ENCODE measurements around the gene SNRPD1.
"Not testable (repeated sequence)": the region's sequence is repeated elsewhere in the genome, so short reads cannot be mapped to it uniquely, and the experiment has no call there.

Gene SNRPD1

DNA sequence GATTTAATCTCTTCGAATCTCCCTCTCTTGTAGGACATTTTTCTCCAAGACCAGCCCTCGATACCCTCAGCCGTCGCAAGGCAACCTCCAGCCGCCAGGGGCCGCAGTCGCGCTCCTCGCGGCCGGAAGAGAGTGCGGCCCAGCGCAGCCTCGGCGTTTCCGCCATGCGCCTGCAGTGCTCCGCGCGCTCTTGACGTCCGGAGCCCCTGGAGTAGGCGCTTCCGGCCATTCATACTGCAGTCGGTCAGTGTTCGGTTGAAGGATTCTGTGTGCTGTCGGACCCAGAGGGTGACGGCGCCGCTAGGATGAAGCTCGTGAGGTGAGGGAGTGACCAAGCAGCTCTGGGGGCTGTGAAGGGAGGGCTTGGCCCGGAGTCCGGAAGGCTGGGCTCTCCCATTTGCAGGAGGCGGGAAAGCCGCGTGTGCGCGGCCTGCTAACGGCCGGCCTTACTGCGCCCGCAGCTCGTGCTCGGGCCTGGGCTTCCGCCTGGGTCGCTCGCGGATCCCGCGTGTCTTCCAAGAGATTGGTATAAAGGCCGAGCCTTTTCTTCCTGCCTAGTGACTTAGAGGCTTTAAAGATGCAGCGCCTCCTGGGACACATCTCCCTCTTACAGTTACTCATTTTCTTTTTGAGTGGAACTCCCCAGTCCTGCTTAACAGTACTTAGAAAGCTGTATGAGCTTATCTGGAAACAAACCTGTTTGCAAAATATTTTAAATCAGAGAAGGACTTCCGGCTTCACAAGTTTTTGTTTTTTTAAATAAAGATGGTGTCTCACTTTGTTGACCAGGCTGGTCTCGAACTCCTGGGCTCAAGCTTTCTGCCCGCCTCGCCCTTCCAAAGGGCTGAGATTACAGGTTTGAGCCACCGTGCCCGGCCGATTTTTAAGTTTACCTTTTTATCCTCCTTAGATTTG, at the start of gene SNRPD1:
Gene SNRPD1, plus strand, starts transcription at position 190 of the 915 bp plus-strand sequence. Its CDS starts 116 bp downstream, at position 306.
- peak; percentile 79 to 83 for DNase-seq

- DNase-seq = no peak
These were observed 40.3 kb upstream of the SNRPD1 start for GRCh38 chr18:21571772-21572171.

GRCh38 chr18:21575656-21576055, 36.5 kb upstream of the SNRPD1 start:
- no peak for DNase-seq

- DNase-seq = no peak
These were observed 27.7 kb upstream of the SNRPD1 start for GRCh38 chr18:21584391-21584790.

DNA sequence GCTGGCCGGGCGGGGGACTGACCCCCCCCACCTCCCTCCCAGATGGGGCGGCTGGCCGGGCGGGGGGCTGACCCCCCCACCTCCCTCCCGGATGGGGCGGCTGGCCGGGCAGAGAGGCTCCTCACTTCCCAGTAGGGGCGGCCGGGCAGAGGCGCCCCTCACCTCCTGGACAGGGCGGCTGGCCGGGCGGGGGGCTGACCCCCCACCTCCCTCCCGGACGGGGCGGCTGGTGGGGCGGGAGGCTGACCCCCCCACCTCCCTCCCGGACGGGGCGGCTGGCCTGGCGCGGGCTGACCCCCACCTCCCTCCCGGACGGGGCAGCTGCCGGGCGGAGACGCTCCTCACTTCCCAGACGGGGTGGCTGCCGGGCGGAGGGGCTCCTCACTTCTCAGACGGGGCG, 19.8 kb upstream of the SNRPD1 start:
- DNase-seq = not testable (repeated sequence)

DNA sequence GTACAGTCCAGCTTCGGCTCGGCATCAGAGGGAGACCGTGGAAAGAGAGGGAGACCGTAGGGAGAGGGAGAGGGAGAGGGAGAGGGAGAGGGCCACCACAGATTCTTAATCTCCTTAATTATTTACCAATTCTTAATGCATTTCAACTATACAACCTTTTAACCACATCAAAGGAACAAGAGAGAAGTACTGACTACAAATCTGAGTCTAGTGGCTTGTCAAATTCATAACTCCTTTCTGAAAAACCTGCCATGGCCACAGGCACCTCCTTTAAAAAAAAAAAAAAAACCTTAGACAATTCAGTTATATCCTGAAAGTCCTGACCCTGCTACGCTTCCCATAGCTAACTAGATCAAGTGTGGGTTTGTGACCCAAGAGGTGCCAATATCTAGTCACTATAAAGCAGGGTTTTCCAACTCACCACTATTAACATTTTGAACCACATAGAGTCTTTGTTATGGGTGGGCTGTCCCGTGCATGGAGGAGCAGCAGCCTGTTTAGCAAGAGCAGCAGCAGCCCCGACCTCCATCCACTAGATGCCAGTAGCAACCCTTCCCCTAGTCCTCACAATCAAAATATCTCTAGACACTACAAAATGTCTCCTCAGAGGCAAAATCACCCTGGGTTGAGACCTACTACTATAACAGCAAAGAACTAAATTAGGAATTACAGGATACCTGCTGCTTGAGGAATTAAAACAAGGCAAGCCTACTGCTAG, 18.4 kb upstream of the SNRPD1 start:
- DNase-seq = no peak

- DNase-seq = no peak
These were observed 14.5 kb upstream of the SNRPD1 start for GRCh38 chr18:21597620-21598019.

GRCh38 chr18:21598726-21599584, 13.2 kb upstream of the SNRPD1 start:
- DNase-seq = no peak

GRCh38 chr18:21599585-21600525, 12.3 kb upstream of the SNRPD1 start:
- no peak for DNase-seq

DNA sequence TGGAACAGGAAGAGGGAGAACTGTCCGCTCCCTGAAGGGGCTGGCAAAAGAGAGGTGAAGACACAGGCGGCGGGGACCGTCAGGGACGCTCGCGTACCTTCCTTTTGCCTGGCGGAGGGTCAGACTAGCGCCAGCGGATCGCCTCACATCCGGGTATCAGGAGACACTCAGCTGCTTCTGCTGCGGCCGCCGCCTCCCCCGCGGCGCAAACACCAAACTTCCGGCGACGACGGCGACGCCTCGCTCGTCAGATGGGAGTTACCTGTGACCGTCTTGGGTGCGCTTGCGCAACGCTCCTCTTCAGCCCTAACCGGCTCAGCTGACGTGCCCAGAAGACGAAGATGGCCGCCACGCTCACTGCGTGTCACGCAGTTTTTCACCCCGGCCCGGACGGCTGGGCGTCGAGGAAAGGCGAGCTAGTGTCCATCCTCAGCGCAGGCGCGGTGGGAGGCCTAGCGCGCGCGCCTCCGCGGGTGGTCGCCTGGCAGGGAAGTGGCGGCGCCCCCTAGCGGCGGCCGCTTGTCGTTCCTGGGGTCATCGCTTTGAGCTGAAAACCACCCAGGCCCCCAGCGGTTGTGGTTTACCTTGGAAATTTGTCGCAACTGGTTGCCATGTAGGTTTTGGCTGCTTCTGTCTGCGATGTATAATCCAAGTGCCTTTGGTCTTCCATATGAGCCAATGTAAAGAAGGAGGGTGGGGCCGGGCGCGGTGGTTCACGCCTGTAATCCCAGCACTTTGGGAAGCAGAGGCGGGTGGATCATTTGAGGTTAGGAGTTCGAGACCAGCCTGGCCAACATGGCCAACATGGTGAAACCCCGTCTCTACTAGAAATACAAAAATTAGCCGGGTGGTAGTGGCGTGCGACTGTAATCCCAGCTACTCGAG, 11.3 kb upstream of the SNRPD1 start, which contains the start of gene ESCO1:
Gene ESCO1, minus strand, starts transcription at position 179 of the 885 bp plus-strand sequence. CDS start 25,861 bp downstream, outside the sequence.
- peak; percentile 87 to 92 for DNase-seq

- DNase-seq = no peak
These were observed 9.9 kb upstream of the SNRPD1 start for GRCh38 chr18:21602299-21602587.

DNA sequence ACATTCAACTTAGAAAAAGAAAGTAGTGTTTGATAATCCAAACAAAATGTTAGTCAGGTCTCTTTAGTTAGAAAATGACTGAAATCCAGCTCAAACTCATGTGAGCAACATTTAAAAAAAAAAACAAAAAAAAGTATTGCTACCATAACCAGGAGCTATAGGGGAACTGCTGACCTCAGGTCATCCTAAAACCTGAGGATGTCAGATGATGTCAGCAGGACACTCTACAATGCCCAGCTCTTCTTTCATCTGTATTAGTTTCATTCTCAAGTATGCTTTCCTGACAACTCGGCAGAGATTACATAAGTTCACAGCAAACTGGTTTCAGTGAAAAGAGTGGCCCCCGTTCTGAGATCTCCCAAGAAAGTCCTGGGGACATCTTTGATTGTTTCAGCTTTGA, 7.4 kb upstream of the SNRPD1 start:
- no peak for DNase-seq

GRCh38 chr18:21605213-21605612, 6.9 kb upstream of the SNRPD1 start:
- no peak for DNase-seq

- DNase-seq = not testable (repeated sequence)
These were observed 551 bp upstream of the SNRPD1 start for GRCh38 chr18:21611401-21612124.

DNA sequence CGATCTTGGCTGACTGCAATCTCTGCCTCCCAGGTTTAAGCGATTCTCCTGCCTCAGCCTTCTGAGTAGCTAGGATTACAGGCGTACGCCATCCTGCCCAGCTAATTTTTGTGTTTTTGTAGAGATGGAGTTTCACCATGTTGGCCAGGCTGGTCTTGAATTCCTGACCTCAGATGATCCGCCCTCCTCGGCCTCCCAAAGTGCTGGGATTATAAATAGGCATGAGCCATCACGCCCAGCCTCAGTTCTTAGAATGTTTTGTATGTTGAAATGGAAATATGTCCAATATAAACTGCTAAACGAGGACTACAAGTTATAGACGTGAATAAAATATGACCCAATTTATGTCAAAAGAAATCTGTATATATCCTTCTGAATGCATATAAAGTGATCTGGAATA, 9.5 kb downstream of the SNRPD1 start:
- not testable (repeated sequence) for DNase-seq

DNA sequence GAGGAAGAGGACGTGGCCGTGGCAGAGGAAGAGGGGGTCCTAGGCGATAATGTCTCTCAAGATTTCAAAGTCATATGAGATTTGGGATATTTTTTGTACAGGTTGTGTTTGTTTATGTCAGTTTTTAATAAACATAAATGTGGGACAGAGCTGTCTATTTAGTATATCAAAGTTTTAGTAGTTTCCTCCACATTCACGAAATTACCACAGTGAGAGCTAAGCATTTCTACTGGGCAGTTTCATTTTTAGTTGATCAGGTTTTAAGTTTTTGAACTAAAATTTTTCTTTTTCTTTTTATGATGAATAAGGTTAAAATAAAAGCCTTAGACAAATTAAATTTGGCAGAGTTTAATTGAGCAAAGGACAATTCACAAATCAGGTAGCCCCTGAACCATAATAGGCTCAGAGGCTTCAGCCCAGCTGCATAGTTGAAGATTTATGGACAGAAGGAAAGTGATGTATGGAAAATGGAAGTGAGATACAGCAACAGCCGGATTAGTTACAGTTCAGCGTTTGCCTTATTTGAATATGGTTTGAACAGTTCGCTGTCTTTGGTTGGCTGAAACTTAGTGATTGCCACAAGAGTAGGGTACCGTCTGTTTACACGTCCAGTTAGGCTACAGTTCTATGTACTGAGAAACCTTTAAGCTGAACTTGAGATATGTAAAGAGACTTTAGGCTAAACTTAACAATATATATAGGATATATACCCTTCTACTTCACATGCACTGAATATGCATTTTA, 17.1 kb downstream of the SNRPD1 start:
- DNase-seq = no peak

GRCh38 chr18:21632393-21632792, 20.3 kb downstream of the SNRPD1 start:
- no peak for DNase-seq

DNA sequence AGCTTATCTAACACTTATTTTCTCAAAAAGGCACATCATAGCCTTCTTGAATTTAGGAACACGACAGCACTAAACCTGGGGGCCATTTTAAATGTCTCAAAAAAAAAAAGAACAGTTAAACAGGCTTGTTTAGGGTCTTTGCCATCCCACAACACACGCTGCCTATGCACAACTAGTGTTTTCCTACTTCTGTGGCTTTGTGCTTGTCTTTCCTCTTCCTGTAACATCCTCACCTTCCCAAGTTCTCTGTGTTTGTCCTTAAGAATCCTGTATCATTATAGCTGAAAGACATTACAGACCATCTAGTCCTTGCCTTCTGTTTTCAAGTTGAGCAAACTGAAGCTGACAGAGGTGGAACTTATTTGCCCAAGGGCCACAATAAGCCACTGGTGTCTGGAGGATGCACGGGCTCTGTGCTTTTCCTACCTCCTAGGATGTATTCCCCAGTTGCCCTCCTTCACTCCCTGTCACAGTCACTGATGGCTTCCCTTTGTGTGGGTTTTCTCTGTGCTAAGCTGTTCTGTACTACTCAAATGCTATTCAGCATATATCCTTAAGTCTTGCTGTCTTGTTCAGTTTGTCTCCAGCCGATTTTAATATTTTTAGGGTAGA, 22.6 kb downstream of the SNRPD1 start:
- no peak for DNase-seq

GRCh38 chr18:21636769-21637168, 24.7 kb downstream of the SNRPD1 start:
- DNase-seq = no peak
